Activated CD4-positive, alpha-beta T cell treated with anti-CD3 and anti-CD28 coated beads, Interleukin-2, amount 10 ng/mL, durations not matched to agents 24 days and 14 days (primary cell): ENCODE data around the gene KANSL1. TPM values are rescaled to one million over a fixed set of nuclear protein-coding genes. Genes with fewer than 3 reads are reported as not detected.
A peak's percentile ranks its signal among the peaks of the same experiment; 100 is the strongest.
"Not testable (repeated sequence)": the region's sequence is repeated elsewhere in the genome, so short reads cannot be mapped to it uniquely, and the experiment has no call there.

ENCODE experiments used
- DNase-seq: peaks from one replicate; pipeline ENCODE4 v3.0.0; 2022
- H3K27ac Mint-ChIP-seq: one replicate; pipeline ENCODE4 v1.8.0; 2022; ENCODE audit warnings: mild to moderate bottlenecking, mixed read lengths
- H3K27me3 Mint-ChIP-seq: one replicate; pipeline ENCODE4 v1.8.0; 2022; ENCODE audit warnings: mixed read lengths
- H3K36me3 Mint-ChIP-seq: one replicate; pipeline ENCODE4 v1.8.0; 2022; ENCODE audit warnings: low read depth, mild to moderate bottlenecking, mixed read lengths
- H3K4me1 Mint-ChIP-seq: one replicate; pipeline ENCODE4 v1.8.0; 2021; ENCODE audit warnings: mixed read lengths
- H3K4me3 Mint-ChIP-seq: one replicate; pipeline ENCODE4 v1.8.0; 2022; ENCODE audit warnings: mild to moderate bottlenecking, moderate library complexity, mixed read lengths
- H3K9me3 Mint-ChIP-seq: one replicate; pipeline ENCODE4 v1.8.0; 2021; ENCODE audit warnings: mixed read lengths
- intact Hi-C: fragments of 100-400 bp; cut with micrococcal nuclease; formaldehyde crosslinking; loops from one replicate; pipeline ENCODE4 v1.15.1; 2023
- total RNA-seq: library from RNA; stranded (reverse); gene quantifications from 2 replicates; pipeline ENCODE4 v1.2.3, GENCODE V29; 2022

The KANSL1 gene
- total RNA-seq, 1 donor from 2014 or later: 82.8 TPM

DNA sequence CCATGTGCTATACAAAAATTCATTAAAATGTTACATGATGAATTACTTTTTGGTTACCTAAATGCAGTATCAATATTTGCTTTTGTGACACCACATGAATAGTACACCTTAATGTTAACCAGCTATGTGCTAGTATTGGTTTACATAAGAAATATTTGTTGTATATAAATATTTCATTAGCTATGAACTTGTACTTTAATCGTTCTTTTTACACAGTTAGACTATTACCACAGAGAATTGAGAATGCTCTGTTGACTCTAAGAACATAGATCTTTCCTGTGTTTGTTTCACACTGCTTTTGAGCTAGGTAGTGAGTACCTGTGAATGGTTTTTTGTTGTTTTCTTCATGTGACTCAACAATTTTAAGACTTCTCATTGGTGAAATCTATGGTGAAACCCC is 93.4 kb downstream of the KANSL1 start:
- no peak for DNase-seq
- Mint-ChIP-seq H3K27ac (no peak overlapping the region), H3K4me1 (peaks cover 50% of the 10 kb centered on the region), H3K36me3 (peaks cover 14% of the 10 kb centered on the region), H3K9me3 (no peaks in the 10 kb centered on the region), H3K27me3 (no peaks in the 10 kb centered on the region), H3K4me3 (no peak overlapping the region)
- intact Hi-C loops: loop anchor here (5.0 kb wide), 1 partner anchor 92 kb away; the partner anchor contains the start of gene KANSL1

GRCh38 chr17:46097497-46097896 is 95.7 kb downstream of the KANSL1 start:
- Mint-ChIP-seq H3K27me3 (no peaks in the 10 kb centered on the region), H3K36me3 (peaks cover 21% of the 10 kb centered on the region), H3K4me3 (no peak overlapping the region), H3K27ac (no peak overlapping the region), H3K9me3 (no peaks in the 10 kb centered on the region), H3K4me1 (peaks cover 42% of the 10 kb centered on the region)
- intact Hi-C loops: no loop called here
- DNase-seq: no peak

GRCh38 chr17:46092991-46093390 is 100.2 kb downstream of the KANSL1 start:
- Mint-ChIP-seq H3K36me3 (peaks cover 46% of the 10 kb centered on the region), H3K27ac (no peak overlapping the region), H3K27me3 (no peaks in the 10 kb centered on the region), H3K9me3 (no peaks in the 10 kb centered on the region), H3K4me3 (no peak overlapping the region), H3K4me1 (peaks cover 33% of the 10 kb centered on the region)
- intact Hi-C loops: loop anchor here (5.0 kb wide), 1 partner anchor 34 kb away; no protein-coding TSS in a partner anchor
- DNase-seq: no peak

GRCh38 chr17:46090871-46091270 is 102.4 kb downstream of the KANSL1 start:
- peaks cover 48% of the 10 kb centered on the region for H3K36me3 Mint-ChIP-seq
- DNase-seq: no peak
- H3K9me3 Mint-ChIP-seq: no peaks in the 10 kb centered on the region
- intact Hi-C loops: loop anchor here (5.0 kb wide), 1 partner anchor 36 kb away; no protein-coding TSS in a partner anchor
- peaks cover 29% of the 10 kb centered on the region for H3K4me1 Mint-ChIP-seq
- no peak overlapping the region for H3K4me3 Mint-ChIP-seq
- H3K27ac Mint-ChIP-seq: no peak overlapping the region
- H3K27me3 Mint-ChIP-seq: no peaks in the 10 kb centered on the region

GRCh38 chr17:46089389-46089965 is 103.8 kb downstream of the KANSL1 start:
- peak overlapping the region; percentile 49 for H3K27ac Mint-ChIP-seq
- no peaks in the 10 kb centered on the region for H3K9me3 Mint-ChIP-seq
- no peaks in the 10 kb centered on the region for H3K27me3 Mint-ChIP-seq
- peaks cover 46% of the 10 kb centered on the region for H3K36me3 Mint-ChIP-seq
- H3K4me1 Mint-ChIP-seq: peaks cover 27% of the 10 kb centered on the region
- peak overlapping the region; percentile 10 for H3K4me3 Mint-ChIP-seq
- intact Hi-C loops: loop anchor here (2.0 to 5.0 kb wide), 2 partner anchors 37 to 65 kb away; no protein-coding TSS in a partner anchor
- no peak for DNase-seq

- no peak overlapping the region for H3K4me3 Mint-ChIP-seq
- H3K27me3 Mint-ChIP-seq: no peaks in the 10 kb centered on the region
- peaks cover 39% of the 10 kb centered on the region for H3K36me3 Mint-ChIP-seq
- H3K9me3 Mint-ChIP-seq: no peaks in the 10 kb centered on the region
- intact Hi-C loops: loop anchor here (2.0 to 5.0 kb wide), 2 partner anchors 36 to 66 kb away; no protein-coding TSS in a partner anchor
- no peak overlapping the region for H3K27ac Mint-ChIP-seq
- peaks cover 24% of the 10 kb centered on the region for H3K4me1 Mint-ChIP-seq
- no peak for DNase-seq
Observed at GRCh38 chr17:46088595-46088994, 104.6 kb downstream of the KANSL1 start.

DNA sequence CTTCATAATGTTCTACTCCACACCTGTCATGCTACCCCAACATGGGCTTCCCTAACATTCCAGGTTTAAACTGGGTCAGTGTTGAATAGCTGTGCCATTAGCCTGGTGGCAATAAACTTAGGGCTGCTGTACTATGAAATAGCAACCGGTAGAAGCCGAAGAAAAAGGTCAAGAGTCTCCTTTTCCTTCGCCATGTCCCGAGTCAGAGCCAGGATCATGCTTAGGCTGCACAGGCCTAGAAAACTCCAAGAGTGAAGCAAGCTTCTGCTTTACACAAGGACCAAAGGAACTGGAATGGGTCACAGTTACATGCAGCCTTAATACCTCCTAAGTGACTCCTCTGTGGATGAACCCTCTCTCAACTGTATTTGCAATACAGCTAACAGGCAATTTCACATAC is 105.4 kb downstream of the KANSL1 start:
- not testable (repeated sequence) for DNase-seq, H3K27ac Mint-ChIP-seq, H3K9me3 Mint-ChIP-seq, H3K27me3 Mint-ChIP-seq, H3K4me3 Mint-ChIP-seq
- Mint-ChIP-seq H3K36me3 (peaks cover 38% of the 10 kb centered on the region), H3K4me1 (peaks cover 27% of the 10 kb centered on the region)
- intact Hi-C loops: loop anchor here (2.0 to 5.0 kb wide), 2 partner anchors 36 to 67 kb away; no protein-coding TSS in a partner anchor

DNA sequence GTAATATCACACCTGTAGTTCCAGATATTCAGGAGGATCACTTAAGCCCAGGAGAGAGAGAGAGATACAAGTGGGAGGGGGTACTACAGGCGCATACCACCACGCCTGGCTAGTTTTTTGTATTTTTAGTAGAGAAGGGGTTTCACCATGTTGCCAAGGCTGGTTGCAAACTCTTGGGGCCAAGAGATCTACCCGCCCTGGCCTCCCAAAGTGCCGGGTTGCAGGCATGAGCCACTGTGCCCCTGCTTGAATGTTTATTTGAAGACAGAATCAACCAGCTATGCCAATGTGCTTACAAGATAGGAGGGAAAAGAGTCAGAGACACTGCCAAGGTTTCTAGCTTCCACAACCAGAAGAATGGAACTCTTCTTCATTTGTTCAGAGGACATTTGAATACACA is 106.4 kb downstream of the KANSL1 start:
- H3K4me1 Mint-ChIP-seq: peaks cover 34% of the 10 kb centered on the region
- DNase-seq: no peak
- H3K36me3 Mint-ChIP-seq: peaks cover 36% of the 10 kb centered on the region
- intact Hi-C loops: loop anchor here (5.0 kb wide), 1 partner anchor 35 kb away; no protein-coding TSS in a partner anchor
- no peaks in the 10 kb centered on the region for H3K9me3 Mint-ChIP-seq
- H3K27me3 Mint-ChIP-seq: no peaks in the 10 kb centered on the region
- no peak overlapping the region for H3K27ac Mint-ChIP-seq
- H3K4me3 Mint-ChIP-seq: no peak overlapping the region

- Mint-ChIP-seq H3K4me3 (no peak overlapping the region), H3K36me3 (peaks cover 36% of the 10 kb centered on the region), H3K9me3 (no peaks in the 10 kb centered on the region), H3K4me1 (peaks cover 36% of the 10 kb centered on the region), H3K27ac (peak overlapping the region; percentile 20), H3K27me3 (no peaks in the 10 kb centered on the region)
- DNase-seq: no peak
- intact Hi-C loops: loop anchor here (5.0 kb wide), 1 partner anchor 33 kb away; no protein-coding TSS in a partner anchor
Observed at GRCh38 chr17:46085522-46085921, 107.7 kb downstream of the KANSL1 start.

- no peak overlapping the region for H3K4me3 Mint-ChIP-seq
- DNase-seq: no peak
- intact Hi-C loops: no loop called here
- peaks cover 21% of the 10 kb centered on the region for H3K4me1 Mint-ChIP-seq
- peaks cover 29% of the 10 kb centered on the region for H3K36me3 Mint-ChIP-seq
- H3K27ac Mint-ChIP-seq: no peak overlapping the region
- no peaks in the 10 kb centered on the region for H3K9me3 Mint-ChIP-seq
- no peaks in the 10 kb centered on the region for H3K27me3 Mint-ChIP-seq
Observed at GRCh38 chr17:46082257-46082656, 111.0 kb downstream of the KANSL1 start.

GRCh38 chr17:46081018-46081320 is 112.3 kb downstream of the KANSL1 start:
- DNase-seq: no peak
- Mint-ChIP-seq H3K4me1 (peaks cover 20% of the 10 kb centered on the region), H3K27ac (no peak overlapping the region), H3K4me3 (no peak overlapping the region), H3K36me3 (peaks cover 30% of the 10 kb centered on the region), H3K9me3 (no peaks in the 10 kb centered on the region), H3K27me3 (no peaks in the 10 kb centered on the region)
- intact Hi-C loops: no loop called here

DNA sequence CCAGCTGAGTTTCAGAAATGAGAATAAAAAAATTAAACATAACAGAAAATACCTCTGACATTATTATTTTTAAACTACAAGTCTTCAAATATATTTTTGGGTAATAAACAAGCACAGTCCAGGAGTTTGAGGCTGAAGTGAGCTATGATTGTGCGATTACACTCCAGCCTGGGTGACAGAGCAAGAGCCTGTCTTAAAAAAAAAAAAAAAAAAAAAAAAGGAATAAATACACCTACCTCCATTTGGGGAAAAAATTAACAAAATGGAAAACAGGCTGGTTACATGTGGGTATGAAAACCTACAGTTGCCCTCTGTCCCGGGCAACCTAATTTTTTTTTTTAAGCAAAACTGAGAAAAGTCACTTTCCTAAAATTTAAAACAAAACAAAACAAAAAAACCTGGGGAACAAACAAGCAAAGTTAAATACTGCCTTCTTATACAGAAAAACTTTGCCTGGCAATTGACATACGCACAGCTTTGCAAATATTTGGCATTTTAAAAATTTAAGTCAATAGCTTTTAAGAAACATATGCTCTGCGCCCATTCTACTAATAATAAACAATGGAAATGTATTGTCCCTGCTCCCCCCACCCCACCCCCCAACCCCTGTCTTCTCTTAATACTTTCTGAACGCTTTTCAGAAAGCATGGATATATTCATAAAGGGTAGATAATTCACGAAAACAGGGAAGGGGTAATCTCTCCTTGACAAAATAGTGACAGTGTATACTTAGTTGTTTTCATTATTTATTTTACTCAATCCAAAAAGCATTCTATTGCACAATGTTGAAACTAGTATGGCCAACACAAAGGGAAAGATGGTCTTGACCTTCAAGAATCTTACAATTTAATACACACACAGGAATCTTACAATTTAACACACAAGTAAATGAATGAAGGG is 112.9 kb downstream of the KANSL1 start:
- DNase-seq: no peak
- Mint-ChIP-seq H3K36me3 (peaks cover 32% of the 10 kb centered on the region), H3K27me3 (no peaks in the 10 kb centered on the region), H3K9me3 (no peaks in the 10 kb centered on the region), H3K27ac (no peak overlapping the region), H3K4me3 (no peak overlapping the region), H3K4me1 (peaks cover 22% of the 10 kb centered on the region)
- intact Hi-C loops: no loop called here

GRCh38 chr17:46078675-46079074 is 114.6 kb downstream of the KANSL1 start:
- H3K27ac Mint-ChIP-seq: no peak overlapping the region
- H3K9me3 Mint-ChIP-seq: no peaks in the 10 kb centered on the region
- H3K27me3 Mint-ChIP-seq: no peaks in the 10 kb centered on the region
- intact Hi-C loops: no loop called here
- peaks cover 27% of the 10 kb centered on the region for H3K36me3 Mint-ChIP-seq
- no peak overlapping the region for H3K4me3 Mint-ChIP-seq
- DNase-seq: no peak
- H3K4me1 Mint-ChIP-seq: peaks cover 19% of the 10 kb centered on the region

- H3K27me3 Mint-ChIP-seq: no peaks in the 10 kb centered on the region
- no peak for DNase-seq
- intact Hi-C loops: no loop called here
- peaks cover 14% of the 10 kb centered on the region for H3K36me3 Mint-ChIP-seq
- H3K4me3 Mint-ChIP-seq: no peak overlapping the region
- H3K4me1 Mint-ChIP-seq: peaks cover 12% of the 10 kb centered on the region
- no peaks in the 10 kb centered on the region for H3K9me3 Mint-ChIP-seq
- H3K27ac Mint-ChIP-seq: no peak overlapping the region
Observed at GRCh38 chr17:46074540-46074939, 118.7 kb downstream of the KANSL1 start.
